Heart right ventricle (tissue), 16 donors: ENCODE measurements around the gene CYP46A1. TPM values are rescaled to one million over a fixed set of nuclear protein-coding genes. Genes with fewer than 3 reads are reported as not detected.

ENCODE experiments used
- ATAC-seq, 8 donors: fragments of 200-7000 bp; cut with Tn5 transposase; one replicate each; pipeline ENCODE4 v1.9.1; 2020; ENCODE audit warnings: mild to moderate bottlenecking in 8 of 8, moderate library complexity in 8 of 8, moderate number of reproducible peaks in 1 of 8
- DNase-seq, 2 donors: peaks; one replicate each; pipeline ENCODE4 v3.0.0-alpha.2; 2020
- H3K27ac ChIP-seq, 10 donors: fragments of 200-600 bp; sonication (generic) in 2 of 10; one replicate each; pipeline versions ENCODE4 v1.5.0 to v1.8.0; 2020 to 2022; ENCODE audit warnings: mild to moderate bottlenecking in 3 of 10
- H3K27me3 ChIP-seq, 7 donors: fragments of 200-600 bp; one replicate each; pipeline ENCODE4 v1.8.0; 2021 to 2022; ENCODE audit warnings: mild to moderate bottlenecking in 2 of 7
- H3K36me3 ChIP-seq, 9 donors: fragments of 200-600 bp; sonication (generic) in 1 of 9; one replicate each; pipeline versions ENCODE4 v1.5.0 to v1.8.0; 2020 to 2022; ENCODE audit warnings: mild to moderate bottlenecking in 2 of 9
- H3K4me1 ChIP-seq, 9 donors: fragments of 200-600 bp; sonication (generic) in 1 of 9; one replicate each; pipeline versions ENCODE4 v1.5.0 to v1.8.0; 2020 to 2022; ENCODE audit warnings: mild to moderate bottlenecking in 4 of 9
- H3K4me3 ChIP-seq, 10 donors: fragments of 200-600 bp; sonication (generic) in 2 of 10; one replicate each; pipeline versions ENCODE4 v1.5.0 to v1.8.0; 2020 to 2022; ENCODE audit warnings: mild to moderate bottlenecking in 7 of 10, moderate library complexity in 2 of 10
- H3K9me3 ChIP-seq, 11 donors: fragments of 200-600 bp in 10 of 11; sonication (generic) in 2 of 11; one replicate each; pipeline versions ENCODE4 v1.5.0 to v1.8.0; 2013 to 2022; ENCODE audit warnings: mild to moderate bottlenecking in 2 of 11, control low read depth in 1 of 11, moderate library complexity in 1 of 11
- WGBS, 2 donors: extraction: QIAGEN DNeasy Blood & Tissue Kit; methylation state at CpG; one replicate each; pipeline ENCODE4 v1.1.7; 2013; ENCODE audit warnings: inconsistent platforms in 1 of 2; 5-methylcytosine and 5-hydroxymethylcytosine counted together
- intact Hi-C, 10 donors: fragments of 100-400 bp; cut with DNase I; formaldehyde crosslinking; loops; one replicate each; pipeline versions ENCODE4 v1.11.1 to v1.14.2; 2022
- polyA plus RNA-seq, 2 donors: library from polyadenylated mRNA; stranded (reverse); fragments of 200-250 nt; gene quantifications; one replicate each; pipeline ENCODE4 v1.2.3, GENCODE V29; 2013
- total RNA-seq, 10 donors: library from RNA; stranded (reverse); fragmentation: NEBNext Ultra II Directional in 3 of 10; extraction: Animal tissue kit (Norgen Biotek cat#: 25700) in 3 of 10; gene quantifications; one replicate each; pipeline versions ENCODE4 v1.2.1 to v1.2.4, GENCODE V29; 2021 to 2023
- TF ChIP-seq, protein P1 (sequence below), 9 donors: fragments of 200-600 bp; sonication (generic) in 2 of 9; IDR thresholded peaks; one replicate each; pipeline versions ENCODE4 v1.5.0 to v1.8.0; 2021 to 2022; ENCODE audit warnings: antibody characterized with exemption in 9 of 9, mild to moderate bottlenecking in 5 of 9, moderate library complexity in 1 of 9
- donor health status: Arrhythmogenic right ventricular cardiomyopathy.
- donor health status: ischemic (EF 13 %, LVEDD 7.1; RV severe dilation, severe dysfunction).
- donor health status: healthy with polysubstance abuse.
- donor health status: DM: no; HTN: yes; CAD: no.
- donor health status: DM: no; HTN: no; CAD: no.
- donor health status: ischemic (EF 25% LVEDD 6.9; RV normal size, moderate dysfunction).
- donor health status: ischemic (EF 25% LVEDD 5.7; RV mildly dilated, moderate dysfunction).
- donor health status: healthy.
- donor health status: DM: yes; HTN: yes; CAD: no.
- donor health status: Ischemic cardiomyopathy.
- donor health status: ischemic (EF 35%, LVEDD 5.7; RV mildly dilated, moderate dysfunction).
- donor health status: nonischemic (EF 11% LVEDD 7.7; RV severe dilation, severe dysfunction).
- donor health status: DM: yes; HTN: yes; CAD: no.
- donor health status: PGD.
- donor health status: ischemic (EF 29% LVEDD 5.4; RV normal size, mild dysfunction).
- donor health status: nonischemic (EF 23%, LVEDD 6.1; RV moderate dilation, normal function).

CYP46A1 gene
- total and polyA plus RNA-seq, 12 donors = 1.5 to 6.1 (median 3.5) TPM

DNA sequence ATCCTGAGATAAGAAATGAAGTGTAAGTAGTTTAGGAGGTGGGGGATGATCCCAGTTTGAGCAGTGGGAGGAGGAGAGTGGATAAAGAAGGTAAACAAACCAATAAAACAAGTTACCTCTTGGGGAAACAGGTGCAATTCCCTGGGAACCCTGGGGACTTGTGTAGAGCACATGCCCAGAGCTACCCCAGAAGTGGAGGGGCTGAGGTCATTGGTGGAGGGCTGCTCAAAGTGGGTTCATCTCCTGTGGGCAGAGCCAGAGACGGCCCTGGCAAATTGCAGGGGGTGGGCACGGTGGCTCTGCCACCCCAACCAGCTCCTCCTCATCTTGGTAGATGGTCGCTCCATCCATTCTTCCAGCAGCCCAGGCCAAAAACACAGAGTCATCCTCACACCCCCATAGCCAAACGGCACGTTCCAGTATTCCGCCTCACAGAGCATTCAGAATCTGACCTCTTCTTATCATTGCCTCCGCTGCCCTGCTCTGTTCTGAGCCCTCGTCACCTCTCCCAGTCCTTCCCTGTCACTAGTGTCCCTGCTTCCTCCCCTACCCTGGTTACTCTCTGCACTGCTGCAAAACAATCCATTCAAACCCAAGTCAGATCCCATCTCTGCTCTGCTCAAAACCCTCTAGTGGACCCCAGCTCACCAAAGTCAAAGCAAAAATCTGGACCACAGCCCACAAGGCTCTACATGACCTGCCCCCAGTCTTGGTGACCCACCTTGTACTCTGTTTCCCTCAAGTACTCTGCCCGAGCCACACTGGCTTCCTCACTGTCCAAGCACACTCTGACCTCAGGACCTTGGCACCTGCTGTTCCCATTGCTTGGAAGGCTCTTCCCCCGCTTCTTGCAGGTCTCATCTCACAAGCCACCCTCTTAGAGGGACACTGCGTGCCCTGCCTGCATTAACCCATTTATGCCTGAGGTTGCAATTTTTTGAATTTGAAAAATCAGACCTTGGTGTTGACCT lies 5.5 kb downstream of the CYP46A1 start:
- Histone ChIP-seq H3K27me3 (peaks cover 0 to 35% (median 0%) of the 10 kb centered on the region in 7 donors), H3K27ac (no peak overlapping the region), H3K9me3 (no peaks in the 10 kb centered on the region), H3K4me3 (no peak overlapping the region), H3K4me1 (peaks cover 2 to 9% (median 3%) of the 10 kb centered on the region in 9 donors), H3K36me3 (no peaks in the 10 kb centered on the region)
- TF ChIP-seq, protein P1, sequence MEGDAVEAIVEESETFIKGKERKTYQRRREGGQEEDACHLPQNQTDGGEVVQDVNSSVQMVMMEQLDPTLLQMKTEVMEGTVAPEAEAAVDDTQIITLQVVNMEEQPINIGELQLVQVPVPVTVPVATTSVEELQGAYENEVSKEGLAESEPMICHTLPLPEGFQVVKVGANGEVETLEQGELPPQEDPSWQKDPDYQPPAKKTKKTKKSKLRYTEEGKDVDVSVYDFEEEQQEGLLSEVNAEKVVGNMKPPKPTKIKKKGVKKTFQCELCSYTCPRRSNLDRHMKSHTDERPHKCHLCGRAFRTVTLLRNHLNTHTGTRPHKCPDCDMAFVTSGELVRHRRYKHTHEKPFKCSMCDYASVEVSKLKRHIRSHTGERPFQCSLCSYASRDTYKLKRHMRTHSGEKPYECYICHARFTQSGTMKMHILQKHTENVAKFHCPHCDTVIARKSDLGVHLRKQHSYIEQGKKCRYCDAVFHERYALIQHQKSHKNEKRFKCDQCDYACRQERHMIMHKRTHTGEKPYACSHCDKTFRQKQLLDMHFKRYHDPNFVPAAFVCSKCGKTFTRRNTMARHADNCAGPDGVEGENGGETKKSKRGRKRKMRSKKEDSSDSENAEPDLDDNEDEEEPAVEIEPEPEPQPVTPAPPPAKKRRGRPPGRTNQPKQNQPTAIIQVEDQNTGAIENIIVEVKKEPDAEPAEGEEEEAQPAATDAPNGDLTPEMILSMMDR (IDR thresholded peaks at IDR 0.05) = no peak
- intact Hi-C loops = loop anchor here in 1 of 10 donors (5.0 kb wide), 1 partner anchor 103 kb away; the partner anchor contains the start of gene EML1
- ATAC-seq = no peak
- WGBS, 2 donors = 90 to 92% methylated on average over 11 of the region's 11 CpGs
- no peak for DNase-seq

- ATAC-seq = no peak
- H3K27me3 ChIP-seq = peaks cover 0 to 33% (median 0%) of the 10 kb centered on the region in 7 donors
- H3K4me3 ChIP-seq = no peak overlapping the region
- no peaks in the 10 kb centered on the region for H3K9me3 ChIP-seq
- H3K4me1 ChIP-seq = peaks cover 0 to 6% (median 0%) of the 10 kb centered on the region in 9 donors
- H3K36me3 ChIP-seq = no peaks in the 10 kb centered on the region
- DNase-seq = no peak
- intact Hi-C loops = no loop called here
- 80 to 91% methylated on average over 5 of the region's 5 CpGs for WGBS, 2 donors
- TF ChIP-seq, protein P1 (IDR thresholded peaks at IDR 0.05) = no peak
- no peak overlapping the region for H3K27ac ChIP-seq
Observed at GRCh38 chr14:99690636-99691035, 6.5 kb downstream of the CYP46A1 start.

- ATAC-seq = no peak
- Histone ChIP-seq H3K9me3 (no peaks in the 10 kb centered on the region), H3K4me3 (no peak overlapping the region), H3K36me3 (no peaks in the 10 kb centered on the region), H3K4me1 (peaks cover 0 to 6% (median 0%) of the 10 kb centered on the region in 9 donors), H3K27ac (no peak overlapping the region), H3K27me3 (peaks cover 0 to 33% (median 0%) of the 10 kb centered on the region in 7 donors)
- WGBS, 2 donors = 92 to 93% methylated on average over 13 of the region's 13 CpGs
- no peak for DNase-seq
- TF ChIP-seq, protein P1 (IDR thresholded peaks at IDR 0.05) = no peak
- intact Hi-C loops = no loop called here
Observed at GRCh38 chr14:99691111-99691885, 7.2 kb downstream of the CYP46A1 start.

- ATAC-seq (no peak), DNase-seq (no peak)
- 93 to 94% methylated on average over 3 of the region's 3 CpGs for WGBS, 2 donors
- Histone ChIP-seq H3K36me3 (no peaks in the 10 kb centered on the region), H3K27me3 (peaks cover 0 to 11% (median 0%) of the 10 kb centered on the region in 7 donors), H3K9me3 (no peaks in the 10 kb centered on the region), H3K4me1 (peaks cover 0 to 7% (median 0%) of the 10 kb centered on the region in 9 donors), H3K4me3 (no peak overlapping the region), H3K27ac (no peak overlapping the region)
- intact Hi-C loops = no loop called here
- TF ChIP-seq, protein P1 (IDR thresholded peaks at IDR 0.05) = no peak
Observed at GRCh38 chr14:99693918-99694317, 9.8 kb downstream of the CYP46A1 start.
